ENCODE measurements around the gene FBLN5. TPM values are rescaled to one million over a fixed set of nuclear protein-coding genes. Genes with fewer than 3 reads are reported as not detected.
A peak's percentile ranks its signal among the peaks of the same experiment; 100 is the strongest.

Gene FBLN5
- total RNA-seq, 4 donors from 2014 or later: 109 to 215 (median 186) TPM

- Histone ChIP-seq H3K9me3 (no peaks in the 10 kb centered on the region), H3K4me1 (no peaks in the 10 kb centered on the region), H3K27ac (no peak overlapping the region), H3K27me3 (no peaks in the 10 kb centered on the region), H3K4me3 (no peak overlapping the region), H3K36me3 (peaks cover 0 to 64% (median 0%) of the 10 kb centered on the region in 3 donors)
- TF ChIP-seq CTCF (IDR thresholded peaks at IDR 0.05) (no peak), EP300 (IDR thresholded peaks at IDR 0.05) (no peak), POLR2A (IDR thresholded peaks at IDR 0.05) (no peak)
- no peak for DNase-seq (ENCODE audit: low spot score in 2 of 2)
- 96 to 98% methylated on average over 2 of the region's 2 CpGs for WGBS, 2 donors
Observed at GRCh38 chr14:91971188-91971778, 23.8 kb upstream of the FBLN5 start.

GRCh38 chr14:91968280-91968679 is 20.8 kb upstream of the FBLN5 start:
- Histone ChIP-seq H3K36me3 (peaks cover 0 to 46% (median 0%) of the 10 kb centered on the region in 3 donors), H3K9me3 (no peaks in the 10 kb centered on the region), H3K4me1 (peaks cover 0 to 7% (median 0%) of the 10 kb centered on the region in 4 donors), H3K27ac (no peak overlapping the region), H3K4me3 (no peak overlapping the region), H3K27me3 (no peaks in the 10 kb centered on the region)
- no peak for DNase-seq (ENCODE audit: low spot score in 2 of 2)
- no peak for TF ChIP-seq EP300 (IDR thresholded peaks at IDR 0.05)
- TF ChIP-seq CTCF (IDR thresholded peaks at IDR 0.05): no peak
- TF ChIP-seq POLR2A (IDR thresholded peaks at IDR 0.05): no peak
- 82 to 83% methylated on average over 6 of the region's 6 CpGs for WGBS, 2 donors

- H3K27ac ChIP-seq: peak overlapping the region in 1 of 4 donors; percentile 14
- H3K9me3 ChIP-seq: no peaks in the 10 kb centered on the region
- TF ChIP-seq EP300 (IDR thresholded peaks at IDR 0.05) (no peak), CTCF (IDR thresholded peaks at IDR 0.05) (no peak), POLR2A (IDR thresholded peaks at IDR 0.05) (no peak)
- no peak for DNase-seq (ENCODE audit: low spot score in 2 of 2)
- no peaks in the 10 kb centered on the region for H3K27me3 ChIP-seq
- H3K36me3 ChIP-seq: peaks cover 0 to 19% (median 0%) of the 10 kb centered on the region in 3 donors
- WGBS, 2 donors: 51 to 66% methylated on average over 4 of the region's 4 CpGs
- peaks cover 0 to 7% (median 0%) of the 10 kb centered on the region in 4 donors for H3K4me1 ChIP-seq
- no peak overlapping the region for H3K4me3 ChIP-seq
Observed at GRCh38 chr14:91964724-91965123, 17.2 kb upstream of the FBLN5 start.

- WGBS, 2 donors: 29 to 36% methylated on average over 1 of the region's 1 CpG
- Histone ChIP-seq H3K27me3 (no peaks in the 10 kb centered on the region), H3K9me3 (no peaks in the 10 kb centered on the region), H3K4me1 (peaks cover 0 to 7% (median 0%) of the 10 kb centered on the region in 4 donors), H3K27ac (peak overlapping the region in 2 of 4 donors; percentile 3 to 14), H3K36me3 (peaks cover 0 to 12% (median 0%) of the 10 kb centered on the region in 3 donors), H3K4me3 (no peak overlapping the region)
- no peak for DNase-seq (ENCODE audit: low spot score in 2 of 2)
- TF ChIP-seq EP300 (IDR thresholded peaks at IDR 0.05): no peak
- TF ChIP-seq POLR2A (IDR thresholded peaks at IDR 0.05): no peak
- no peak for TF ChIP-seq CTCF (IDR thresholded peaks at IDR 0.05)
Observed at GRCh38 chr14:91964011-91964410, 16.5 kb upstream of the FBLN5 start.

- 60 to 67% methylated on average over 6 of the region's 6 CpGs for WGBS, 2 donors
- TF ChIP-seq EP300 (IDR thresholded peaks at IDR 0.05): no peak
- no peak for TF ChIP-seq CTCF (IDR thresholded peaks at IDR 0.05)
- no peak for TF ChIP-seq POLR2A (IDR thresholded peaks at IDR 0.05)
- no peak overlapping the region for H3K27ac ChIP-seq
Observed at GRCh38 chr14:91963465-91963864, 16.0 kb upstream of the FBLN5 start.

More at GRCh38 chr14:91963465-91963864, 16.0 kb upstream of the FBLN5 start:
- DNase-seq (ENCODE audit: low spot score in 2 of 2): no peak
- H3K36me3 ChIP-seq: peaks cover 0 to 6% (median 0%) of the 10 kb centered on the region in 3 donors
- H3K4me3 ChIP-seq: no peak overlapping the region
- peaks cover 0 to 7% (median 0%) of the 10 kb centered on the region in 4 donors for H3K4me1 ChIP-seq
- H3K9me3 ChIP-seq: no peaks in the 10 kb centered on the region
- H3K27me3 ChIP-seq: no peaks in the 10 kb centered on the region
